Cardiac muscle cell (in vitro differentiated cells and primary cell): Measurements from ENCODE around the gene ADAMTS4. TPM values are rescaled to one million over a fixed set of nuclear protein-coding genes. Genes with fewer than 3 reads are reported as not detected.
A peak's percentile ranks its signal among the peaks of the same experiment; 100 is the strongest.

ENCODE experiments used
- DNase-seq, 2 donors: peaks; one replicate each; pipeline versions ENCODE4 v3.0.0 to v3.0.0-alpha.2; 2010 to 2017; ENCODE audit warnings: low read depth in 1 of 2, low spot score in 1 of 2
- H3K27ac ChIP-seq: fragments of 200-600 bp; sonication (generic); 2 replicates; pipeline ENCODE4 v1.5.1; 2016
- H3K27me3 ChIP-seq: fragments of 200-600 bp; sonication (generic); 2 replicates; pipeline ENCODE4 v1.6.0; 2016; ENCODE audit warnings: control low read depth
- H3K36me3 ChIP-seq: fragments of 200-600 bp; sonication (generic); 2 replicates; pipeline ENCODE4 v1.5.1; 2016; ENCODE audit warnings: control low read depth
- H3K4me1 ChIP-seq: fragments of 200-600 bp; sonication (generic); 2 replicates; pipeline ENCODE4 v1.8.1; 2017; ENCODE audit warnings: low read depth, mild to moderate bottlenecking, mixed run types
- H3K4me3 ChIP-seq: fragments of 200-600 bp; sonication (generic); 2 replicates; pipeline ENCODE4 v1.5.1; 2016; ENCODE audit warnings: mild to moderate bottlenecking
- H3K9me3 ChIP-seq: fragments of 200-600 bp; sonication (generic); 2 replicates; pipeline ENCODE4 v1.5.1; 2017; ENCODE audit warnings: low read depth, mild to moderate bottlenecking, control low read depth
- CTCF ChIP-seq: IDR thresholded peaks from 2 replicates; pipeline ENCODE4 v1.5.1; 2012; ENCODE audit warnings: low read depth, mild to moderate bottlenecking, low read length
- polyA plus RNA-seq: library from polyadenylated mRNA; unstranded; fragments of >200 nt; fragmentation: Nextera tagmentation; extraction: Ambion mirVana; gene quantifications from 2 replicates; pipeline ENCODE4 v1.2.1, GENCODE V29; 2016
- total RNA-seq: library from RNA; depleted of rRNA; stranded (reverse); fragments of >200 nt; gene quantifications from 2 replicates; pipeline ENCODE4 v1.2.3, GENCODE V29; 2016

The ADAMTS4 gene
- total and polyA plus RNA-seq, 2 experiments from 2014 or later: 1.9 to 4.0 TPM

GRCh38 chr1:161162052-161162451 is 36.8 kb downstream of the ADAMTS4 start:
- peak overlapping the region; percentile 65 for H3K27ac ChIP-seq
- peaks cover 11% of the 10 kb centered on the region for H3K36me3 ChIP-seq
- peaks cover 6% of the 10 kb centered on the region for H3K4me1 ChIP-seq
- no peak overlapping the region for H3K4me3 ChIP-seq
- no peaks in the 10 kb centered on the region for H3K9me3 ChIP-seq
- no peaks in the 10 kb centered on the region for H3K27me3 ChIP-seq
- no peak for TF ChIP-seq CTCF
- no peak for DNase-seq

GRCh38 chr1:161161652-161162051 is 37.2 kb downstream of the ADAMTS4 start:
- Histone ChIP-seq H3K36me3 (peaks cover 11% of the 10 kb centered on the region), H3K4me1 (peaks cover 6% of the 10 kb centered on the region), H3K27ac (peak overlapping the region; percentile 65), H3K4me3 (no peak overlapping the region), H3K27me3 (no peaks in the 10 kb centered on the region), H3K9me3 (no peaks in the 10 kb centered on the region)
- TF ChIP-seq CTCF: no peak
- no peak for DNase-seq

GRCh38 chr1:161160671-161161145 is 38.1 kb downstream of the ADAMTS4 start:
- DNase-seq: no peak
- H3K27ac ChIP-seq: no peak overlapping the region
- H3K4me1 ChIP-seq: peaks cover 6% of the 10 kb centered on the region
- no peaks in the 10 kb centered on the region for H3K27me3 ChIP-seq
- no peak overlapping the region for H3K4me3 ChIP-seq
- TF ChIP-seq CTCF: no peak
- peaks cover 11% of the 10 kb centered on the region for H3K36me3 ChIP-seq
- no peaks in the 10 kb centered on the region for H3K9me3 ChIP-seq

- Histone ChIP-seq H3K4me3 (peak overlapping the region; percentile 59), H3K4me1 (peaks cover 6% of the 10 kb centered on the region), H3K36me3 (peaks cover 11% of the 10 kb centered on the region), H3K27me3 (no peaks in the 10 kb centered on the region), H3K9me3 (no peaks in the 10 kb centered on the region), H3K27ac (peak overlapping the region; percentile 89)
- no peak for DNase-seq
- TF ChIP-seq CTCF: no peak
Observed at GRCh38 chr1:161159913-161160243, 39.0 kb downstream of the ADAMTS4 start.

GRCh38 chr1:161159087-161159912 is 39.6 kb downstream of the ADAMTS4 start, which contains the start of gene USP21:
USP21 (plus strand) TSS chr1:161159500; CDS start chr1:161160641, 1,141 bp downstream.
- H3K36me3 ChIP-seq: peaks cover 8% of the 10 kb centered on the region
- peak within 1 kb of the TSS; percentile 89 for H3K27ac ChIP-seq
- DNase-seq: peak; percentile 93 to 96
- peak; percentile 45 for TF ChIP-seq CTCF
- H3K27me3 ChIP-seq: no peaks in the 10 kb centered on the region
- no peaks in the 10 kb centered on the region for H3K9me3 ChIP-seq
- H3K4me1 ChIP-seq: peaks cover 6% of the 10 kb centered on the region
- peak within 1 kb of the TSS; percentile 59 for H3K4me3 ChIP-seq
